ENCODE measurements around the gene NHERF1.

Gene NHERF1

GRCh38 chr17:74785096-74785980, 36.9 kb downstream of the NHERF1 start:
- DNase-seq (ENCODE audit: low spot score), result no peak

GRCh38 chr17:74785981-74786360, 37.5 kb downstream of the NHERF1 start:
- DNase-seq (ENCODE audit: low spot score), result no peak

- DNase-seq (ENCODE audit: low spot score), result no peak
These were observed 38.1 kb downstream of the NHERF1 start for GRCh38 chr17:74786431-74787055.

GRCh38 chr17:74790161-74791058, 42.0 kb downstream of the NHERF1 start:
- DNase-seq (ENCODE audit: low spot score), result no peak

- no peak for DNase-seq (ENCODE audit: low spot score)
These were observed 44.2 kb downstream of the NHERF1 start for GRCh38 chr17:74792586-74793105.

GRCh38 chr17:74795327-74796020, 47.0 kb downstream of the NHERF1 start:
- DNase-seq (ENCODE audit: low spot score), result no peak

- no peak for DNase-seq (ENCODE audit: low spot score)
These were observed 47.8 kb downstream of the NHERF1 start for GRCh38 chr17:74796211-74796610.

- DNase-seq (ENCODE audit: low spot score), result no peak
These were observed 48.4 kb downstream of the NHERF1 start for GRCh38 chr17:74796866-74797265.

GRCh38 chr17:74797824-74798223, 49.4 kb downstream of the NHERF1 start:
- no peak for DNase-seq (ENCODE audit: low spot score)

GRCh38 chr17:74798239-74798707, 49.8 kb downstream of the NHERF1 start:
- DNase-seq (ENCODE audit: low spot score), result no peak

GRCh38 chr17:74799097-74799496, 50.7 kb downstream of the NHERF1 start:
- DNase-seq (ENCODE audit: low spot score), result no peak

GRCh38 chr17:74800531-74800930, 52.1 kb downstream of the NHERF1 start:
- no peak for DNase-seq (ENCODE audit: low spot score)

- DNase-seq (ENCODE audit: low spot score), result no peak
These were observed 53.5 kb downstream of the NHERF1 start for GRCh38 chr17:74801896-74802295.

- no peak for DNase-seq (ENCODE audit: low spot score)
These were observed 55.0 kb downstream of the NHERF1 start for GRCh38 chr17:74803388-74803930.

GRCh38 chr17:74803971-74804370, 55.5 kb downstream of the NHERF1 start:
- DNase-seq (ENCODE audit: low spot score), result no peak

- no peak for DNase-seq (ENCODE audit: low spot score)
These were observed 56.3 kb downstream of the NHERF1 start for GRCh38 chr17:74804683-74805082.

GRCh38 chr17:74805591-74805991, 57.2 kb downstream of the NHERF1 start:
- no peak for DNase-seq (ENCODE audit: low spot score)

GRCh38 chr17:74806334-74806733, 57.9 kb downstream of the NHERF1 start:
- no peak for DNase-seq (ENCODE audit: low spot score)

- DNase-seq (ENCODE audit: low spot score), result no peak
These were observed 59.0 kb downstream of the NHERF1 start for GRCh38 chr17:74807441-74807840.

GRCh38 chr17:74807925-74808324, 59.5 kb downstream of the NHERF1 start:
- DNase-seq (ENCODE audit: low spot score), result no peak

Measured in CD4-positive, alpha-beta T cell treated with Interleukin-2 at 100 ng/mL for 4 hours (primary cell).